ENCODE results near the gene OR7E24.
"Not testable (repeated sequence)": the region's sequence is repeated elsewhere in the genome, so short reads cannot be mapped to it uniquely, and the experiment has no call there.

OR7E24 gene

GRCh38 chr19:9250630-9251029 is at the start of gene OR7E24:
Gene OR7E24, plus strand, starts transcription at chr19:9250930. Its CDS starts 114 bp downstream, at chr19:9251044.
- DNase-seq (ENCODE audit: low spot score), result no peak

GRCh38 chr19:9205501-9206113 is 45.1 kb upstream of the OR7E24 start:
- peak; percentile 62 for DNase-seq (ENCODE audit: low spot score)

DNA sequence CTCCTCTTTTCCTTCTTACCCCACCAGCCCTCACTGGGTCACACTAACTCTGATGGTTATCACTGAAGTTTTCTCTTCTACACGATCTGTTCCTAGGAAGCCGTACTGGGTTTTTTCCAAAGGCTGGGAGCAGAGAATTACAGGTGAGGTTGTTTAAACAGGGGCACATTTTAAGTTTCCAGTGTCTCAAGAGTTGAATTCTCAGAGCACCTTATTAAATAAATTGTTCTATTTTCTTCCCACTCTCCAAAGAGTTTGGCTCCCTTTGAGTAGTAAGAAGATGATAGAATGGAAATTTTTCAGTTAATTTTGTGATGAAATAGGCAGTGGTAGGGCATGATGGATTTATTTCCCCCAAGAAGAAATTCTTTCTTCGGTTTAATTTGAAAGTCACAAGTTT is 31.2 kb upstream of the OR7E24 start, which contains the start of gene OR7D4:
TSS of gene OR7D4 (minus strand) at position 101 of the 400 bp plus-strand sequence. CDS start 4,752 bp downstream, outside the sequence.
- no peak for DNase-seq (ENCODE audit: low spot score)

GRCh38 chr19:9251236-9251635 is 506 bp downstream of the OR7E24 start:
- no peak for DNase-seq (ENCODE audit: low spot score)

DNA sequence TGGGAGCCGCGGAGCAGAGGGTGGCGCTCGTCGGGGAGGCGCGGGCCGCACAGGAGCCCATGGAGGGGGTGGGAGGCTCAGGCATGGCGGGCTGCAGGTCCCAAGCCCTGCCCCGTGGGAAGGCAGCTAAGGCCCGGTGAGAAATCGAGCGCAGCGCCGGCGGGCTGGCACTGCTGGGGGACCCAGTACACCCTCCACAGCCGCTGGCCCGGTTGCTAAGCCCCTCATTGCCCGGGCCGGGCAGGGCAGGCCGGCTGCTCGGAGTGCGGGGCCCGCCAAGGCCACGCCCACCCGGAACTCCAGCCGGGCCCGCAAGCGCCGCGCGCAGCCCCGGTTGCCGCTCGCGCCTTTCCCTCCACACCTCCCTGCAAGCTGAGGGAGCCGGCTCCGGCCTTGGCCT is 32.8 kb downstream of the OR7E24 start:
- DNase-seq (ENCODE audit: low spot score), result not testable (repeated sequence)

DNA sequence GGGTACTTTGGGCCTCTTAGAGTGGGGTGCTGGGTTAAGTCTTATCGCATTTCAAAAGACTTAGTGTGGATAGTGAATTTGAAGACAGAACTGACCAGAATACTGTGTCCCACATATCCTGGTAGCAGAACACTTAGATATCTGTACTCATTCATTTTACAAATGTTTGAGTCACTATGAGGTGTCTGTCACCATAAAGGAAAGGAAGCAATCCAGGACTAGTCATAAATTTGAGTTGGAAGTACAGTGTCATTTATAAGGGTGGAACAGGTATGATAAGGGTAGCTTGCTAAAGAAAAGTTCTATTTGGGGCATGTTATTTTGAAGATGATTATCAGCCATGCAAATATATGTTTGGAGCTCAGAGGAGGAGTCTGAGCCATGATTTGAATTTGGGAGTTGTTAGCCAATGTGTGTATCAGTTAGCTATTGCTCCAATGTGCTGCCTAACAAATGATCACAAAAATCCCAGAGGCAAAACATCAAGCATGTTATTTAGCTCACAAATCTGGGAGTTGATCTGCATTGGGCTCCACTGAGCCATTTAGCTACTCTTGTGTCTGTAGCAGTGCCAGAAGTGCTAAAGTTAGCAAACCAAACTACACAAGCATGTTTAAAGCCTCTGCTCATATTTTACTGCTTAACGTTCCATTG is 38.6 kb downstream of the OR7E24 start:
- DNase-seq (ENCODE audit: low spot score), result no peak

DNA sequence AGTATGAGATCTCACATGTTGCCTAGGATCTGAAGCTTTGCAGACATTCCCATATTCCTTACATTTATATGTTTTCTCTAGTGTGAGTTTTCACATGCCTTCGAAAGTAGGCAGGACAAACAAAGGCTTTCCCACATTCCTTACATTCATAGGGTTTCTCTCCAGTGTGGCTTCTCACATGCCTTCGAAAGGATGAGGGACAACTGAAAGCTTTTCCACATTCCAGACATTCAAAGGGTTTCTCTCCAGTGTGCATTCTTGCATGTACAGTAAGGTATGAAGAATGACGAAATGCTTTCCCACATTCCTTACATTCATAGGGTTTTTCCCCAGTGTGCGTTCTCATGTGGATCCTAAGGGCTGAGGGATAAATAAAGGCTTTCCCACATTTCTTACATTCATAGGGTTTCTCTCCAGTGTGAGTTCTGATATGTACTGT is 44.7 kb downstream of the OR7E24 start:
- no peak for DNase-seq (ENCODE audit: low spot score)

GRCh38 chr19:9296336-9296735 is 45.6 kb downstream of the OR7E24 start:
- DNase-seq (ENCODE audit: low spot score), result no peak
